GM10266 (cell line): ENCODE measurements around the gene PPIL6.

Source experiments
- DNase-seq: peaks from one replicate; pipeline ENCODE4 v3.0.0; 2012; ENCODE audit errors: extremely low spot score
- CTCF ChIP-seq: IDR thresholded peaks from 2 replicates; pipeline ENCODE4 v1.5.1; 2012; ENCODE audit warnings: mild to moderate bottlenecking, low read depth; ENCODE audit not compliant: control insufficient read depth, insufficient read depth; ENCODE audit errors: missing control alignments

PPIL6 gene

GRCh38 chr6:109345986-109346385, 94.4 kb downstream of the PPIL6 start:
- TF ChIP-seq CTCF: no peak
- no peak for DNase-seq

GRCh38 chr6:109344226-109344625, 96.2 kb downstream of the PPIL6 start:
- no peak for TF ChIP-seq CTCF
- DNase-seq: no peak

- no peak for DNase-seq
- TF ChIP-seq CTCF: no peak
Measured at GRCh38 chr6:109343518-109343917, 96.9 kb downstream of the PPIL6 start.

GRCh38 chr6:109342911-109343310, 97.5 kb downstream of the PPIL6 start:
- DNase-seq: no peak
- TF ChIP-seq CTCF: no peak

GRCh38 chr6:109342506-109342905, 97.9 kb downstream of the PPIL6 start:
- DNase-seq: no peak
- no peak for TF ChIP-seq CTCF

GRCh38 chr6:109340811-109341210, 99.6 kb downstream of the PPIL6 start:
- no peak for TF ChIP-seq CTCF
- DNase-seq: no peak
